HuH-7 (cell line): ENCODE measurements around the gene RTN1.

ENCODE experiments used
- DNase-seq: peaks from one replicate; pipeline ENCODE4 v3.0.0; 2011; ENCODE audit warnings: low spot score

The RTN1 gene

GRCh38 chr14:59629444-59630287 is 240.9 kb downstream of the RTN1 start:
- DNase-seq, result no peak

- no peak for DNase-seq
Observed at GRCh38 chr14:59627011-59627520, 243.5 kb downstream of the RTN1 start.

GRCh38 chr14:59622631-59623030 is 247.9 kb downstream of the RTN1 start:
- no peak for DNase-seq

GRCh38 chr14:59619061-59619460 is 251.5 kb downstream of the RTN1 start:
- DNase-seq, result no peak

GRCh38 chr14:59601056-59601455 is 269.5 kb downstream of the RTN1 start:
- no peak for DNase-seq

- no peak for DNase-seq
Observed at GRCh38 chr14:59600211-59600945, 270.2 kb downstream of the RTN1 start.

- no peak for DNase-seq
Observed at GRCh38 chr14:59595071-59595470, 275.5 kb downstream of the RTN1 start.

GRCh38 chr14:59591641-59592370 is 278.8 kb downstream of the RTN1 start:
- no peak for DNase-seq

- DNase-seq, result no peak
Observed at GRCh38 chr14:59588101-59588500, 282.5 kb downstream of the RTN1 start.

GRCh38 chr14:59585891-59586554 is 284.6 kb downstream of the RTN1 start:
- no peak for DNase-seq

- no peak for DNase-seq
Observed at GRCh38 chr14:59583755-59584154, 286.8 kb downstream of the RTN1 start.

- DNase-seq, result no peak
Observed at GRCh38 chr14:59582845-59583509, 287.6 kb downstream of the RTN1 start.

GRCh38 chr14:59582161-59582560 is 288.4 kb downstream of the RTN1 start:
- DNase-seq, result no peak

GRCh38 chr14:59580911-59581310 is 289.7 kb downstream of the RTN1 start:
- DNase-seq, result no peak

GRCh38 chr14:59576332-59577294 is 294.0 kb downstream of the RTN1 start, which contains the start of gene CCDC175:
Gene CCDC175, minus strand, starts transcription at chr14:59576812. Its CDS starts 37 bp downstream, at chr14:59576775.
- DNase-seq, result peak; percentile 75

GRCh38 chr14:59570122-59570521 is 300.5 kb downstream of the RTN1 start:
- DNase-seq, result no peak

GRCh38 chr14:59566725-59567124 is 303.9 kb downstream of the RTN1 start:
- no peak for DNase-seq

- DNase-seq, result no peak
Observed at GRCh38 chr14:59566296-59566695, 304.3 kb downstream of the RTN1 start.

GRCh38 chr14:59565087-59565486 is 305.5 kb downstream of the RTN1 start:
- no peak for DNase-seq

- DNase-seq, result no peak
Observed at GRCh38 chr14:59564366-59564765, 306.2 kb downstream of the RTN1 start.
